T-helper 1 cell (primary cell): ENCODE measurements around the gene MUL1.
"Not testable (repeated sequence)": the region's sequence is repeated elsewhere in the genome, so short reads cannot be mapped to it uniquely, and the experiment has no call there.

ENCODE experiments used
- DNase-seq, 5 donors: peaks; one replicate each; pipeline ENCODE4 v3.0.0-alpha.2; 2012 to 2020
- total RNA-seq, 4 donors: gene quantifications; one replicate each; lab custom pipeline; 2026; lab: John Stamatoyannopoulos, UW

The MUL1 gene
- total RNA-seq, result 7.5 to 17.2 (median 13.8) reads per million in 4 donors

- DNase-seq, result peak; percentile 73 to 91 (median 85)
Measured at GRCh38 chr1:20507564-20508410, at the start of gene MUL1. Gene MUL1, minus strand, starts transcription at chr1:20508151. Its CDS starts 127 bp downstream, at chr1:20508024.

DNA sequence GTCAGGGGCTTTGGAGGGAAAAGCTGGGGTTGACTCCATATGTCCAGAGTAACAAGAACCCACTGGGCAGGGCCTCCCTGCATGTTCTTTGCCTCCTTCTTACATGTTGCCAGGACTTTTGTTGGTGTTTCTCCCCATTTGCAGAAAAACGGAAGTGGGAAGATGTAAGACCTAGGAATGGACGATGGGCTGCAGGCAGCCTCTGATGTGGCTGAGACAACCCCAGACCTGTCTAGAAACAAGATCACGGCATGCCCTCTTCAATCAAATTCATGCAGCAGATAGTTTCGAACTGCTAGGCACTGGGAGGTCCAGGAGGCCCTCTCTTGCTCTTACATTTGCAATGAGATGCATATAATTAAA, 47.8 kb upstream of the MUL1 start:
- no peak for DNase-seq

GRCh38 chr1:20555025-20555757, 47.2 kb upstream of the MUL1 start:
- no peak for DNase-seq

GRCh38 chr1:20552728-20553445, 44.9 kb upstream of the MUL1 start:
- DNase-seq, result no peak

DNA sequence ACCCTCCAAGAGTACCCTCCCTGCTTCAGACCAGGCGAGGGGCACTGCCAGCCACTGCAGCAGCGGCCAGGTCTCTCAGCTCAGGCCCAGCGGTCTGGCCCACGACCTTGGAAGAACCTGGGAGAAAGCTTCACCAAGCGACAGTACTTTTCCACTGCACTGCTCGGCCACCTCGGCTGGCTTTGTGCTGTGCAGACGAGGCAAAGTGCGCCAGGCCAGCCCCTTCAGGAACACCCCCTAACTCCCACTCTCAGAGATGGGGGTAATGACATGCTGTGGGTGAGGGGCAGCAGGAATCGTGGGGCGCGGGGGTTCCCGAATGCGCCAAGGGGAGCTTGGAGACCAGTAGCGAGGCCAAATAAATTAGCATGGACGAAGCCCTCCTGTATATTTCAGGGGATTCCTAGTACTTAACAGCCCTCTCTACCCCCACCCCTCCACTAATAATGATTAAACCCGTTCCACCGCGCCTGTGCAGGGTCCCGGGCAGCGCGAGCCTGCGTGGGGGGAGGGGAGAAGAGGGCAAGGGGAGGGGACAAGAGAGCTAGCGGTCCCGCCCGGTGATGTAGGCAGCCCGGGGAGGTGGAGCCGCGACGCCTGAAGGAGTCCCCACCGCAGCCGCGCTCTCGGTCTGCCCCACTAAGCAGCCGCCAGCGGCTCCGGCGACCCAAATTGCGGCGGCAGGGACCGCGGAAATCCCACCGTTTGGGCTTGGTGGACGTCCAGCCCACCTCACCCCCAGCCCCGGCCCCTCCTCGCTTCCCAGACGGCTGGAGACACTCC, 44.2 kb upstream of the MUL1 start, which contains the start of gene FAM43B:
Gene FAM43B (plus strand): TSS at position 629 of the 783 bp plus-strand sequence. CDS start 401 bp downstream, outside the sequence.
- no peak for DNase-seq

DNA sequence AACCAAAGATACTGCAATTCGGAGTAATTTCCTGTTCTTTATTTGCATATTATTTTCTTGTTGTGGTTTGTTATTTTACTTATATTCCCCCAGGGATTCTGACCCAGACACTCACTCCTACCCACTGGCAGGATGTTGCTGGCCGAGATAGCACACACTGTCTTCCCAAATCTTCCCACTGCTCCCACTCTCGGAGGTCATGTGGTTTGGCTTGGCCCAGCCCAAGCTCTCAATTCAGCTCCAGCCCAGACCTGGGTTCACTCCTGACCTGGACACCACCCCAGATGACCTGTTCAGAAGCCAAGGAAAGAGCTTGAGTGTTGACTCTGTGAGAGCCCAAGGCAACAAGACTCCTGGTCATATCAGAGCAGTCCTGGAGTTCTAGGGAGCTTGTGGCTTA, 43.2 kb upstream of the MUL1 start:
- DNase-seq, result no peak

- no peak for DNase-seq
Measured at GRCh38 chr1:20546637-20547036, 38.7 kb upstream of the MUL1 start.

DNA sequence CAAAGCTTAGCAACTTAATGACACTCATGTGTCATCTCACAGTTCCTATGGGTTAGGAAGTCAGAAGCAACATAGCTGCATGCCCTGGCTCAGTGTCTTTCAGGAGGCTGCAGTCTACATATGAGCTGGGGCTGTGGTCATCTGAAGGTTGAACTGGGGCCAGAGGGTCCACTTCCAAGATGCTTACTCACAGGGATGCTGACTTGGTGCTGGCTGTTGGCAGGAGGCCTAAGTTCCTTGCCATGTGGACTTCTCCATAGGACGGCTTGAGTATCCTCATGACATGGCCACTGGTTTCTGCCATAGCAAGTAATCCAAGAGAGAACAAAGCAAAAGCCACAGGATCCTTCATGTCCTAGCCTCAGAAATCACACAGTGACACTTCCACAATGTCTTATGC, 32.3 kb upstream of the MUL1 start:
- DNase-seq, result no peak

DNA sequence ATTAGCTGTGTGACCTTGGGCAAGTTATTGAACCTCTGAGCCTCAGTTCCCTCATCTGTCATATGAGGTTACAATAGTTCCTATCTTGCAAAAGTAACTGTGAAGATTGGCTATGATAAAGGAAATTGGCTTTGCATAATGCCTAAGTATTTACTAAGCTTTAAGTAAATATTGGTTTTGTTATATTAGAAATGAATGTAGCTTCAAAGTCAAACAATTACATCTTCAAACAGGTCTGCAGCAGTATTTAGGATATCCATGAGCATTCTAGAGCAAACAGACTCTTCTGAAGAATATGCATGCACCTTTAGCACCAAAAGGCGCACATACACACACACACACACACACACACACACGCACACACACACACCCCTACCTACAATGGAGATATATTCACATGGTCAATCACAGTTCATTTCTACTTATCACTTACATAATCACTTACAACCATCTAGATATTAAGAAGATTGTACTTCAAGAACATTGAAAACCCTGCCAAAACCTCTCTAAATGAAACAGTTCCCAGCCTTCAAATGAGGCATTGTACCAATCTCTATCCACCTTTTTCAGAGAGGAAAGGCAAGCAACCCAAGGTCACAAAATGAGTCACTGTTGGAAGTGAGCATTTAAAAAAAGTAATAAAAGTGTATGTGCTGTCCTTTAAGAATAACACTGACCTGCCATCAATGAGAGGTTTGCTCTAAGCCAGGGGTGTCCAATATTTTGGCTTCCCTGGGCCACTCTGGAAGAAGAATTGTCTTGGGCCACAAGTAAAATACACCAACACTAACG, 31.0 kb upstream of the MUL1 start:
- DNase-seq, result no peak

DNA sequence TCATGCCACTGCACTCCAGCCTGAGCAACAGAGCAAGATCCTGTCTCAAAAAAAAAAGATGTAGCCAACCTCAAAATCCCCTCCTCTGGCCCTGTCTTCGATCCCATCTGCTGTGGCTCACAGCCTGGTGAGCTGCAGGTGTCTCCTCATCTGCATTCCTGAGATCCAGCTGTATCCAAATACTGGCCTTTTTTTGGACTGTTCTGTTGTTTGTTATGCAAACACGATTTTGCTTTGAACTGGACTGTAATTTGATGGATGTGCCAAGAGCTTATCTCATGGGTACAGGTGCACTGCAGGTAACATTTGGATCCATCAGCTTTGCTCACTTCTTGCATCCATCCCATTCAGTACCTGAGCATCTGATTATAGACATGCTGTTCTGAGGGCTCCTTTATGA, 30.3 kb upstream of the MUL1 start:
- no peak for DNase-seq

GRCh38 chr1:20534659-20535417, 26.9 kb upstream of the MUL1 start:
- DNase-seq, result no peak

GRCh38 chr1:20533635-20534034, 25.7 kb upstream of the MUL1 start:
- no peak for DNase-seq

DNA sequence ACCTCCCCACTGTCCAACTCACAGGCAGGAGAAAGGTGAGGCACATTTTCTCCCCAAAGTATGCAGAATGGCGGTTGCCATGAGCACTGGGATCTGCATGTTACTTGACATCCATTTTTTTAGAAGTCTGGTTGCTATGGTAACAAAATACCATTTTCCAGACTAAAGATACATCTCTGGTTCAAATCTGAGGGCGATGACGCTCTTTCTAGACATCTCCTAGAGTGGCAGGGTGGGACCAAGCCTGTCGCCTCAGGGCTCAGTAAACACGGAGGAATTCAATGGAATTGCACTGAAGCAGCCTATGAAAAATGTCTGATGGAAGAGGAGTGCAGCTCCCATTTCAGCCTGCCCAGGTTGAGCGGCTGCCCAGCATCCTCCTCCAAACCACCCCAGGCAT, 22.9 kb upstream of the MUL1 start:
- no peak for DNase-seq

- DNase-seq, result no peak
Measured at GRCh38 chr1:20530306-20530705, 22.4 kb upstream of the MUL1 start.

- no peak for DNase-seq
Measured at GRCh38 chr1:20528221-20528620, 20.3 kb upstream of the MUL1 start.

- DNase-seq, result no peak
Measured at GRCh38 chr1:20526267-20526666, 18.3 kb upstream of the MUL1 start.

DNA sequence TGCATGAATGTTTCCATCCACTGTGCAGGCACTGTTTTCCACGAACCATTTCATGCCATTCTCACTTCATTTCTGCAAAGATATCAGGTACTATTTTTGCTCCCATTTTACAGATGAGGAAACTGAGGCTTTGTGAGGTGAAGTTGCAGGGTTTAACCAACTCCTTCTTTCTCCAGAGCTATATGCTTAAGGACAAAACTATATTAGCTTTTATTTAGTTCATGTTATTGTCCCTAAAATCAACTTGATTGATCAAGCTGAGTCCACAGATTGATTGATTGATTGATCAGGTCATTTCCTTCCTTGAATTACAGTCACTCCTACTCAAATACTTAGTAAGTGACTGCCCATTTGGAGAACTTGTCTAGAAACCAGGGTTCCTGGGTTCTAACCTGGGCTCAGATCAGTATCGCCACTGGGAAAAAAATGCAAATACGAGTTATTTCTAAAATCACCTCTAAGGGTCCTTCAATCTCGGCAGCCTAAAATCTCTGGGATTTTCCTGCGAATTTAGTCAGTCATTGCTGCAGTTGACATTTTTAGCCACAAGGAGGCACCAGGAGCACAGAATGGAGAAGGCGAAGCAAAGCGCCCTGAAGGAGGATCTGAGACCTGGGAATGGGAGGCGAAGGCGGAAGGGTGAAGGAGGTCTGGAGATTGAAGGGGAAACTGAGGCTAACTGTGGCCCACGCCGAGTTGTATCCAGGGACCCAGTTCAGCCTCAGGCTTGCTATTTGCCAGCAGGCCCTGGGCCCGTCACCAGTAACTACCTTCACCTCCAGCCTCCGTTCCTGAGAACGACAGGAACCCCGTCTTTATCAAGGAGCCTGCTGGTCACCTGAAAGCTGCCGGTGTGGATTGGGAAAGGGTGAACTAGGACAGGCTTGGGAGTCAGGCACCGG, 14.3 kb upstream of the MUL1 start:
- DNase-seq, result peak; percentile 18 to 58 (median 43)

DNA sequence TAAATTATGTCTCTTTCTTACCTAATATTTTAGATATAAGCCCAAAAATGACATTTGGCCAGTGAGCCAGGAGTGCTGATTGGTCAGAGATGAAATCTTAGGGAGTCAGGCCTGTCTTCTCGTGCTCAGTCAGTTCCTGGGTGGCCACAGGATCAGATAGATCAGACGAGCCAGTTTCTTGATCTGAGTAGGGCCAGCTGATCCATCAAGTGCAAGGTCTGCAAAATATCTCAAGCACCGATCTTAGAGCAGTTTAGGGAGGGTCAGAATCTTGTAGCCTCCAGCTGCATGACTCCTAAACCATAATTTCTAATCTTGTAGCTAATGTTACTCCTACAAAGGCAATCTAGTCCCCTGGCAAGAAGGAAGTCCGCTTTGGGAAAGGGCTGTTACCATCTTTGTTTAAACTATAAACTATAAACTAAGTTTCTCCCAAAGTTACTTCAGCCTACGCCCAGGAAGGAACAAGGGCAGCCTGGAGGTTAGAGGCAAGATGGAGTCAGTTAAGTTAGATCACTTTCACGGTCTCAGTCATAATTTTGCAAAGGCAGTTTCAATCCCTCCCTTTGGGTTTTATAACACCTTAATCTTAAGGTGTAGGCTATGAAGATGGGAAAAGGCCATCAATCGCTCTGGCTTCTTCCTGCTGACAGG, 11.8 kb upstream of the MUL1 start:
- DNase-seq, result not testable (repeated sequence)
